DND-41 (cell line): Measurements from ENCODE around the gene NAALADL1.

Experiments
- ATAC-seq: fragments of 200-7000 bp; cut with Tn5 transposase; 3 replicates; pipeline ENCODE4 v1.9.1; 2021; ENCODE audit warnings: low read depth; ENCODE audit not compliant: insufficient read depth
- DNase-seq: peaks from one replicate; pipeline ENCODE4 v3.0.0-alpha.2; 2020
- H2AFZ ChIP-seq: 2 replicates; pipeline ENCODE4 v1.6.0; 2012; ENCODE audit warnings: low read depth, low read length
- H3K27ac ChIP-seq: 2 replicates; pipeline ENCODE4 v1.5.1; 2012; ENCODE audit warnings: low read length, inconsistent platforms
- H3K27me3 ChIP-seq: fragments of 200-600 bp; sonication (generic); 2 replicates; pipeline ENCODE4 v1.6.0; 2012; ENCODE audit warnings: low read length, mild to moderate bottlenecking, inconsistent platforms; ENCODE audit not compliant: insufficient read depth, poor library complexity
- H3K36me3 ChIP-seq: 2 replicates; pipeline ENCODE4 v1.5.1; 2012; ENCODE audit warnings: low read length, inconsistent platforms; ENCODE audit not compliant: insufficient read depth
- H3K4me1 ChIP-seq: 2 replicates; pipeline ENCODE4 v1.5.1; 2012; ENCODE audit warnings: mild to moderate bottlenecking, low read length; ENCODE audit not compliant: insufficient read depth
- H3K4me2 ChIP-seq: 2 replicates; pipeline ENCODE4 v1.6.0; 2012; ENCODE audit warnings: mild to moderate bottlenecking, moderate library complexity, low read length, inconsistent platforms; ENCODE audit not compliant: insufficient read depth
- H3K4me3 ChIP-seq, 2 experiments: fragments of 200-600 bp in 1 of 2; shearing (Covaris generic) in 1 of 2; 2 replicates each; pipeline ENCODE4 v1.5.1; 2012 to 2016; ENCODE audit warnings: inconsistent platforms in 2 of 2, low read length in 2 of 2, mild to moderate bottlenecking in 2 of 2, low read depth in 1 of 2, moderate library complexity in 1 of 2
- H3K79me2 ChIP-seq: 2 replicates; pipeline ENCODE4 v1.6.0; 2012; ENCODE audit warnings: low read length, inconsistent platforms; ENCODE audit not compliant: insufficient read depth
- H3K9ac ChIP-seq: 2 replicates; pipeline ENCODE4 v1.6.0; 2012; ENCODE audit warnings: low read depth, mild to moderate bottlenecking, inconsistent platforms, low read length, moderate library complexity
- H3K9me3 ChIP-seq: 2 replicates; pipeline ENCODE4 v1.5.1; 2012; ENCODE audit warnings: low read length, moderate library complexity, mild to moderate bottlenecking, inconsistent platforms; ENCODE audit not compliant: insufficient read depth, severe bottlenecking
- H4K20me1 ChIP-seq: 2 replicates; pipeline ENCODE4 v1.6.0; 2012; ENCODE audit warnings: low read length; ENCODE audit not compliant: insufficient read depth
- EZH2 ChIP-seq: IDR thresholded peaks from 3 replicates; pipeline ENCODE4 v1.6.1; 2012; ENCODE audit warnings: borderline replicate concordance, low read depth, mild to moderate bottlenecking, moderate library complexity, low read length, inconsistent platforms; ENCODE audit not compliant: severe bottlenecking
- TF ChIP-seq, protein P1 (sequence below): IDR thresholded peaks from 2 replicates; pipeline ENCODE4 v1.5.1; 2012; ENCODE audit warnings: borderline replicate concordance, low read length, moderate library complexity, mild to moderate bottlenecking; ENCODE audit not compliant: poor library complexity, severe bottlenecking; ENCODE audit errors: extremely low read depth

The NAALADL1 gene

DNA sequence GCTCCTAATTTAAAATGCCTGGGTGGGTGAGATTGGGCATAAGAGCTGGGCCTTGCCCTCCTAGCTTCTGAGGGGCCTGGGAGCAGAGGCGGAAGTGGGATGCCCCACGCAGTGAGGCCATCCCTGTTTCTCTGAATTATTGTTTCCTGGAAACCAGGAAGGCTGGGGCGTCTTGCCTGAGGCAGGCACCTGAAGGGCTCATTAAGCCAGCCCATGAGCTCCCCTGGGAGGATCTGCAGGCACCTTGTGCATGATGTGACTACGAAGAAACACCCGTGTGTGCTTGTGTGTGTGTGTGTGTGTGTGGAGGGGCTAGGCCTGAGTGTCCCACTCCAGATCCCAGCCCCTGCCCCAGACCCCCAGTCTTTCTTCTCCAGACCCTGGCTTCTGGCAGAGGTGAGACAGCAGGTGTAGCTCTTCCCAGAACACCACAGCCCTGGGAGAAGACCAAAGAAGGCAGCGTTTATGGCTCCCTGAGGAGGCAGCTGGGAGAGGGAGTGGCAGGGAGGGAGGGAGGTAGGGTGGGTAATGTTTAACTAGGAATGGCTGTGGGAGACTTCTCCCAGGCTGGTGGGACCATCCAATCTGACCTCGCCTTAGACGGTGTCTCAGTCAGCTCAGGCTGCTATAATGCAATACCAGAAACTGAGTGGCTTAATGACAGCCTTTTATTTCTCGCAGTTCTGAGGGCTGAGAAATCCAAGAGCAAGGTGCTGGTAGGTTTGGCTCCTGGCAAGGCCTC, 59.5 kb downstream of the NAALADL1 start:
- Histone ChIP-seq H2AFZ (peak overlapping the region; percentile 10; the same call in 1 of the 2 replicates), H3K4me2 (peak overlapping the region; percentile 24; the same call in 1 of the 2 replicates), H3K9ac (peak overlapping the region; percentile 25), H4K20me1 (no peaks in the 10 kb centered on the region), H3K27ac (peak overlapping the region; percentile 69), H3K27me3 (no peaks in the 10 kb centered on the region), H3K36me3 (no peaks in the 10 kb centered on the region), H3K79me2 (no peaks in the 10 kb centered on the region), H3K9me3 (no peaks in the 10 kb centered on the region), H3K4me1 (peaks cover 30% of the 10 kb centered on the region), H3K4me3 (no peak overlapping the region)
- DNase-seq (peak; percentile 80), ATAC-seq (peak; percentile 81)
- TF ChIP-seq EZH2, result no peak
- TF ChIP-seq, protein P1, sequence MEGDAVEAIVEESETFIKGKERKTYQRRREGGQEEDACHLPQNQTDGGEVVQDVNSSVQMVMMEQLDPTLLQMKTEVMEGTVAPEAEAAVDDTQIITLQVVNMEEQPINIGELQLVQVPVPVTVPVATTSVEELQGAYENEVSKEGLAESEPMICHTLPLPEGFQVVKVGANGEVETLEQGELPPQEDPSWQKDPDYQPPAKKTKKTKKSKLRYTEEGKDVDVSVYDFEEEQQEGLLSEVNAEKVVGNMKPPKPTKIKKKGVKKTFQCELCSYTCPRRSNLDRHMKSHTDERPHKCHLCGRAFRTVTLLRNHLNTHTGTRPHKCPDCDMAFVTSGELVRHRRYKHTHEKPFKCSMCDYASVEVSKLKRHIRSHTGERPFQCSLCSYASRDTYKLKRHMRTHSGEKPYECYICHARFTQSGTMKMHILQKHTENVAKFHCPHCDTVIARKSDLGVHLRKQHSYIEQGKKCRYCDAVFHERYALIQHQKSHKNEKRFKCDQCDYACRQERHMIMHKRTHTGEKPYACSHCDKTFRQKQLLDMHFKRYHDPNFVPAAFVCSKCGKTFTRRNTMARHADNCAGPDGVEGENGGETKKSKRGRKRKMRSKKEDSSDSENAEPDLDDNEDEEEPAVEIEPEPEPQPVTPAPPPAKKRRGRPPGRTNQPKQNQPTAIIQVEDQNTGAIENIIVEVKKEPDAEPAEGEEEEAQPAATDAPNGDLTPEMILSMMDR, result no peak

DNA sequence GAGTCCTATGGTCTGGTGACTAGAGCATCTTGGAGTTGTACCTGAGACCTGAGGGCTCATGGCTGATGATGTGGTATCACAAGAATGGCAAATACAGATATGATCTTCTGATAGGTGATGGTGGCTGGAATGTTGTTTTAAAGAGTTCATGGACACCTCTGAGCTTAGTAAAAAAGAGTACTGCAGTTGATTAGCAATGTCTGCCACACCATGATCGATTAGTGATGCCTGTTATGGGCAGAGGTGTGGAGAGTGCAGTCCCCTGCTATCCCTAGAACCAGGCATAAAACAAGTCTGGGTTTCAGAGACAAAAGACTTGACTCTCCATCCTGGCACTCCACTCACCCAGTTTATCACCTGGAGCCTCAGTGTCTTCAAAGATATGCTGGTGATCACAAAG, 60.2 kb downstream of the NAALADL1 start:
- Histone ChIP-seq H3K79me2 (no peaks in the 10 kb centered on the region), H3K4me3 (no peak overlapping the region), H3K27ac (peak overlapping the region; percentile 69), H3K9me3 (no peaks in the 10 kb centered on the region), H3K36me3 (no peaks in the 10 kb centered on the region), H3K9ac (no peak overlapping the region), H4K20me1 (no peaks in the 10 kb centered on the region), H3K27me3 (no peaks in the 10 kb centered on the region), H3K4me1 (peaks cover 30% of the 10 kb centered on the region), H3K4me2 (no peak overlapping the region), H2AFZ (no peak overlapping the region)
- ATAC-seq (peak; percentile 43), DNase-seq (peak; percentile 37)
- TF ChIP-seq EZH2, result no peak
- TF ChIP-seq, protein P1, result no peak

DNA sequence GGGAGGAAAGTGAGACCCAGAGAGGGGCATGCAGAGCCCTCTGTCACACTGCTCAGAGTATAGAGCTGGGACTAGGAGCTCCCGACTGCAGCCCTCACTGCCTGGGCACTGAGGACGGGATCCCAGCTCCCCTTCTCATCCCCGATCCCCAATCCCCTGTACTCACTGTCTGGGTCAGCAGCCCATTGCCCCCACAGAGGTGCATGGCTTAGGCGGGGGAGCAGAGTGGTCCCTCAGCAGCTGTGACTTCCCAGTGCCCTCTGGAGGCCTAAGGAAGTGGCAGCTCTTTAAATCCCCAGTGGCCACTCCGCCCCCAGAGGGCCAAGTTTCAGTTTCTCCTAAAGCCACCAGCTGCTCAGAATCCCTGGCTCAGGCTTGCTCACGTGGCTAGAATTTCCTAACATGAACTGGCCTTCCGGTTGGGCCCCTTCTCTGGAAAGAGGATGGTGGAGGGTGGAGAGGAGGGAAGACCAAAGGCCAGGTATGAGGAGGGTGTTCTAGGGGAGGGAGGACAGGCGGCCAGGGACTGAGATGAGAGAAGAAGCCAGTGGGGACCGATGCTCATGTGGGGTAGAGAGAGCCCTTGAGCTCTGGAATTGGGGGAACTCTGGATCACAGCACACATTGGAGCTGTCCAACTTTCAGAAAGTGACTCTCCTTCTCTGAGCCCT, 61.5 kb downstream of the NAALADL1 start, which contains the start of gene BATF2:
TSS of gene BATF2 (minus strand) at position 262 of the 671 bp plus-strand sequence. CDS start at position 205, 57 bp downstream.
- Histone ChIP-seq H4K20me1 (no peaks in the 10 kb centered on the region), H3K9me3 (no peaks in the 10 kb centered on the region), H3K4me3 (no peak within 1 kb of the TSS), H3K4me1 (peaks cover 30% of the 10 kb centered on the region), H3K9ac (no peak within 1 kb of the TSS), H3K79me2 (no peaks in the 10 kb centered on the region), H3K27ac (no peak within 1 kb of the TSS), H3K36me3 (no peaks in the 10 kb centered on the region), H2AFZ (peak within 1 kb of the TSS; percentile 33; the same call in 1 of the 2 replicates), H3K27me3 (no peaks in the 10 kb centered on the region), H3K4me2 (no peak within 1 kb of the TSS)
- ATAC-seq (peak; percentile 23; the same call in 1 of the 3 replicates), DNase-seq (peak; percentile 27)
- no peak for TF ChIP-seq EZH2
- TF ChIP-seq, protein P1, result peak; percentile 32
